HL-60 (cell line): ENCODE data around the gene MYL12A.

Source experiments
- DNase-seq, 2 experiments: peaks; one replicate each; pipeline ENCODE4 v3.0.0-alpha.2; 2010 to 2020; ENCODE audit warnings: low read depth in 1 of 2, low spot score in 1 of 2
- H3K27ac ChIP-seq: fragments of 250-450 bp; sonication (Bioruptor Pico); replicated peaks from 2 replicates; pipeline ENCODE4 v1.5.1; 2020; ENCODE audit warnings: mild to moderate bottlenecking, moderate library complexity
- H3K27me3 ChIP-seq: fragments of 250-450 bp; sonication (Bioruptor Pico); 2 replicates; pipeline ENCODE4 v1.5.1; 2021; ENCODE audit warnings: mild to moderate bottlenecking, moderate library complexity; ENCODE audit not compliant: insufficient read depth, poor library complexity, severe bottlenecking
- H3K4me3 ChIP-seq: replicated peaks from 2 replicates; pipeline ENCODE4 v1.5.1; 2011; ENCODE audit warnings: mild to moderate bottlenecking, control low read depth, low read length; ENCODE audit not compliant: insufficient read depth
- CTCF ChIP-seq: IDR thresholded peaks from one replicate; pipeline ENCODE4 v1.5.1; 2011; ENCODE audit warnings: low read length, control low read depth, inconsistent platforms; ENCODE audit not compliant: insufficient read depth
- GABPA ChIP-seq: IDR thresholded peaks from 2 replicates; pipeline ENCODE4 v1.6.1; 2012; ENCODE audit warnings: low read depth
- POLR2AphosphoS5 ChIP-seq: IDR thresholded peaks from 2 replicates; pipeline ENCODE4 v1.6.1; 2012; ENCODE audit warnings: low read depth
- REST ChIP-seq: IDR thresholded peaks from 2 replicates; pipeline ENCODE4 v1.6.1; 2012; ENCODE audit warnings: low read depth; ENCODE audit not compliant: insufficient replicate concordance
- SPI1 ChIP-seq: IDR thresholded peaks from 2 replicates; pipeline ENCODE4 v1.6.1; 2012; ENCODE audit warnings: low read depth, mild to moderate bottlenecking, borderline replicate concordance

Gene MYL12A

GRCh38 chr18:3212657-3213056 lies 34.9 kb upstream of the MYL12A start:
- Histone ChIP-seq H3K27me3 (no peaks in the 10 kb centered on the region), H3K27ac (no peak overlapping the region; the same call in 1 of the 2 replicates), H3K4me3 (no peak overlapping the region)
- TF ChIP-seq SPI1, result no peak
- TF ChIP-seq CTCF, result no peak
- no peak for TF ChIP-seq POLR2AphosphoS5
- no peak for TF ChIP-seq REST
- no peak for TF ChIP-seq GABPA
- no peak for DNase-seq

GRCh38 chr18:3213300-3214059 lies 34.1 kb upstream of the MYL12A start:
- TF ChIP-seq SPI1 (no peak), POLR2AphosphoS5 (no peak), REST (no peak), GABPA (no peak), CTCF (no peak)
- Histone ChIP-seq H3K27me3 (no peaks in the 10 kb centered on the region), H3K27ac (peak overlapping the region; percentile 51), H3K4me3 (no peak overlapping the region)
- DNase-seq, result peak in 1 of 2 experiments; percentile 40

GRCh38 chr18:3214855-3215637 lies 32.6 kb upstream of the MYL12A start:
- H3K4me3 ChIP-seq, result no peak overlapping the region
- no peak for DNase-seq
- H3K27ac ChIP-seq, result no peak overlapping the region
- H3K27me3 ChIP-seq, result no peaks in the 10 kb centered on the region
- TF ChIP-seq SPI1 (no peak), POLR2AphosphoS5 (no peak), REST (no peak), CTCF (no peak), GABPA (no peak)
